ENCODE results near the gene GPI.
"Not testable (repeated sequence)": the region's sequence is repeated elsewhere in the genome, so short reads cannot be mapped to it uniquely, and the experiment has no call there.

Gene GPI

DNA sequence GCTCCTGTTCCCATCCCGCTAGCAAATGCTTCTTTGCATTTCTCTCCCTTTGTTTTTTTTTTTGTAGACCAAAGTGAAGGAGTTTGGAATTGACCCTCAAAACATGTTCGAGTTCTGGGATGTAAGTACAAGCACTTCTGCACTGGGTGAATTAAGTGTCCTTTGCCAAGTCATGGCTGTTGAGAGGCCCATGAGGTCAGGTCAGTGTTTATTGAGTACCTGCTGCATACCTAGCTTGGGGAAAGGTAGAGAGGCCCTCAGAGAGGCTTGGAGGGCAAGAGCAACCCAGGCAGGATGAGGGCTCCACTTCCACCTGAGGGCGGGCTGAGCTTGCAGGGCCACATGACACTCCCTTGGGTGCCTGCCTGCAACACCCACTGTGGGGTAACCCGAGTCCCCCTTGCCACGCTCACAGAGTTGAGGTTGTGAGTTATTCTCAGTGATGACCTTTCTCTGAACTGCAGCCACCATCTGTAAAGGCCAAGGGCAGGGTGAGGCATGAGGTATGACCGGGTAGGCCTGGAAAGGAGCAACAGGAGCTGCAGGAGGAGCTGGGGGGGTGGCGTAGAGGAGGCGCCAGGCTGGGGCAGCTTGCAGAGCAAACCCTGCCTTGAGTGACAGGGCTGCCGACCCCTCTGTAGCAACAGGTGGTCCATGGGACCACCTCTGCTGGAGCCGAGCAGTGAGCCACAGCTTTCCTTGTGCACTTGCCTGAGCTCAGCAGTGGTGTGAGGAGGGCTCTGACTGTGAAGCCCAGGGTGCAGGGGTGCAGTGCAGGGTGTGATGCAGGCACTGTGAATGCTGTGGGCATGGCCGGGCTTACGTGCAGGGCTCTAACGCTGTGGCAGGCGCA is 16.6 kb downstream of the GPI start:
- no peak for TF ChIP-seq POLR2AphosphoS5 (IDR thresholded peaks at IDR 0.05; ENCODE audit: borderline replicate concordance, low read depth, low read length)
- TF ChIP-seq EZH2 (IDR thresholded peaks at IDR 0.05): no peak
- TF ChIP-seq FOXP2 (optimal IDR thresholded peaks at IDR 0.05; ENCODE audit: control extremely low read depth, extremely low read length, insufficient read depth): no peak
- H3K4me3 ChIP-seq: no peak overlapping the region
- H3K9me3 ChIP-seq (ENCODE audit: low read depth, low read length): no peaks in the 10 kb centered on the region
- no peak for DNase-seq (ENCODE audit: low read depth, low spot score)
- H3K27ac ChIP-seq: no peak overlapping the region
- H3K9ac ChIP-seq (ENCODE audit: insufficient read length): no peak overlapping the region
- peaks cover 68% of the 10 kb centered on the region; the same call in 1 of the 2 replicates for H3K36me3 ChIP-seq (ENCODE audit: insufficient read depth, low read length)

- Histone ChIP-seq H3K4me3 (no peak overlapping the region), H3K36me3 (ENCODE audit: insufficient read depth, low read length) (peaks cover 69% of the 10 kb centered on the region; the same call in 1 of the 2 replicates), H3K9ac (ENCODE audit: insufficient read length) (no peak overlapping the region), H3K9me3 (ENCODE audit: low read depth, low read length) (no peaks in the 10 kb centered on the region), H3K27ac (no peak overlapping the region)
- TF ChIP-seq POLR2AphosphoS5 (IDR thresholded peaks at IDR 0.05; ENCODE audit: borderline replicate concordance, low read depth, low read length): no peak
- DNase-seq (ENCODE audit: low read depth, low spot score): no peak
These were observed 17.5 kb downstream of the GPI start for GRCh38 chr19:34382471-34382870.

DNA sequence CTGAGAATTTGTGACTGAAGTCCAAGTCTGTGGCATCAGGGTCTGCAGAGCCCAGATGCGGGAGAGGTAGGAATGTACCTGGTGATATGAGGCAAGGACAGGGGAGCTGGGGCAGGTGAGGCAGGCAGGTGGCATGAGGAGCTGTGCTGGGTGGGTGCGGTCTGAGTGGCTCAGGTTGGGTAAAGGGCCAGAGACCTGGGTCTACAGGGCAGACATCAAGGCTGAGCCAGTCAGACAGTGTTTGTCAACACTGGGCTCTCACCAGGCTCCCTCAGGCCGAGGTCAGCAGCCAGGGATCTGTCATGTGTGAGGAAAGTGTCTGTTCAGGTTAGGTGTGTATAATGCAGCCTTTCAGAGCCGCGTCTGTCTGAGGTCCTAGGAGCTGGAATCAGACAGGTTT is 18.6 kb downstream of the GPI start:
- H3K27ac ChIP-seq: no peak overlapping the region
- TF ChIP-seq POLR2AphosphoS5 (IDR thresholded peaks at IDR 0.05; ENCODE audit: borderline replicate concordance, low read depth, low read length): no peak
- no peak for TF ChIP-seq EZH2 (IDR thresholded peaks at IDR 0.05)
- TF ChIP-seq FOXP2 (optimal IDR thresholded peaks at IDR 0.05; ENCODE audit: control extremely low read depth, extremely low read length, insufficient read depth): no peak
- no peak overlapping the region for H3K9ac ChIP-seq (ENCODE audit: insufficient read length)
- H3K36me3 ChIP-seq (ENCODE audit: insufficient read depth, low read length): peaks cover 63% of the 10 kb centered on the region; the same call in 1 of the 2 replicates
- DNase-seq (ENCODE audit: low read depth, low spot score): no peak
- H3K4me3 ChIP-seq: no peak overlapping the region
- H3K9me3 ChIP-seq (ENCODE audit: low read depth, low read length): no peaks in the 10 kb centered on the region

DNA sequence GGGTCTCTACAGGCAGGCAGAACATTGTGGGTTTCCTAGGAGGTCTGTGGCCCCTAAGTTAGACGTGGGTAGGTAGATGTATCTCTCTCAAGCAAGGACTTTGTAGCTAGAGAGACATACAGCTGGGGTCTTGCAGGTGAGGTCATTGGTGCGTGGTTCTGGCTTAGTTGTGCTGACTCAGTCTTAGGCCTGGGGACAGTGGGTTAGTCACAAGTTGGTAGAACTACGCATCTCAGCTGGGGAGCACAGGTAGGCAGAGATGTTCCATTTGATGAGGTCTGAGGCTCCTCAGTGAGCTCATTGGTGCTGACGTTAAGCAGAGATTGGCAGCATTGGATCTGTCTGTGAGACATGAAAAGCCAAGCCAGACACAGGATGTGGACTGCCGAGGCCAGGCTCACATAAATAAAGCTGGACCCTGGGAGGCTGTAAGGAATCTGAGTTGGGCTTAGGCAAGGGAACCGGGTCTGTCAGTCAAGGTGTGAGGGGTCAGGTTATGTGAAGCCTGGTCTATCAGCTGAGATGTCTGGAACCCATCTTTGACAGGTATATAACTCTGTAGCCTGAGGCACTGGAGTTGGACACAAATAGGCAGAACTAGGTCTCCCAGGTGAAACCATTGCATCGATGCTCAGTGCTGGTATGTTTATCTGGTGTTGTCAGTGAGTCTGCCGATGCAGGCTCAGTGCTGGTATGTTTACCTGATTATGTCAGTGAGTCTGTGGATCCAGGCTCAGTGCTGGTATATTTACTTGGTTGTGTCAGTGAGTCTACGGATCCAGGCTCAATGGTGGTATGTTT is 21.8 kb downstream of the GPI start:
- Histone ChIP-seq H3K27ac (no peak overlapping the region), H3K36me3 (ENCODE audit: insufficient read depth, low read length) (peaks cover 57% of the 10 kb centered on the region), H3K9ac (ENCODE audit: insufficient read length) (no peak overlapping the region), H3K9me3 (ENCODE audit: low read depth, low read length) (no peaks in the 10 kb centered on the region), H3K4me3 (no peak overlapping the region)
- TF ChIP-seq EZH2 (IDR thresholded peaks at IDR 0.05): no peak
- no peak for TF ChIP-seq FOXP2 (optimal IDR thresholded peaks at IDR 0.05; ENCODE audit: control extremely low read depth, extremely low read length, insufficient read depth)
- TF ChIP-seq POLR2AphosphoS5 (IDR thresholded peaks at IDR 0.05; ENCODE audit: borderline replicate concordance, low read depth, low read length): no peak
- DNase-seq (ENCODE audit: low read depth, low spot score): no peak

DNA sequence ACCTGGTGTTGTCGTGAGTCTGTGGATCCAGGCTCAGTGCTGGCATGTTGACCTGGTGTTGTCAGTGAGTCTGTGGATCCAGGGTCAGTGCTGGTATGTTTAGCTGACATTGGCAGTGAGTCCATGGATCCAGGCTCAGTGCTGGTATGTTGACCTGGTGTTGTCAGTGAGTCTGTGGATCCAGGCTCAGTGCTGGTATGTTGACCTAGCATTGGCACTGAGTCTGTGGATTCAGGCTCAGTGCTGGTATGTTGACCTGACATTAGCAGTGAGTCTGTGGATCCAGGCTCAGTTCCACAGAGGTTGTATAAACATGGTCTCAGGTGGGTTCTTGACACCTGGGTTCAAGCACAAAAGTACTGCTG is 22.4 kb downstream of the GPI start:
- H3K9ac ChIP-seq (ENCODE audit: insufficient read length): no peak overlapping the region
- no peak overlapping the region for H3K27ac ChIP-seq
- DNase-seq (ENCODE audit: low read depth, low spot score): no peak
- peaks cover 58% of the 10 kb centered on the region for H3K36me3 ChIP-seq (ENCODE audit: insufficient read depth, low read length)
- TF ChIP-seq EZH2 (IDR thresholded peaks at IDR 0.05) (no peak), FOXP2 (optimal IDR thresholded peaks at IDR 0.05; ENCODE audit: control extremely low read depth, extremely low read length, insufficient read depth) (no peak), POLR2AphosphoS5 (IDR thresholded peaks at IDR 0.05; ENCODE audit: borderline replicate concordance, low read depth, low read length) (no peak)
- no peaks in the 10 kb centered on the region for H3K9me3 ChIP-seq (ENCODE audit: low read depth, low read length)
- H3K4me3 ChIP-seq: no peak overlapping the region

DNA sequence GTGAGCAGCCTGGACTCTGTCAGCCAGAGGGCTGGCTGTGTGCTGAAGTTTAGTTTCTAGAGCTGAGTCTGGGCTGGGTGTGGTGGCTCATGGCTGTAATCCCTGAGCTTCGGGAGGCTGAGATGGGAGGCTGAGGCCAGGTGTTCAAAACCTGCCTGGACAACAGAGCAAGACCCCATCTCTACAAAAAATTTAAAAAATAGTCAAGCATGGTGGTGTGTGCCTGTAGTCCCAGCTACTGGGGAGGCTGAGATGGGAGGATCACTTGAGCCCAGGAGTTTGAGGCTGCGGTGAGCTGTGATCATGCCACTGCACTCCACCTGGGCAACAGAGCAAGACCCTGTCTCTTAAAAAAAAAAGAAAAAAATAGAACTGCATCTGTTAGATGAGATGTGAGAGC is 23.7 kb downstream of the GPI start:
- peaks cover 52% of the 10 kb centered on the region for H3K36me3 ChIP-seq (ENCODE audit: insufficient read depth, low read length)
- not testable (repeated sequence) for H3K9me3 ChIP-seq (ENCODE audit: low read depth, low read length); DNase-seq (ENCODE audit: low read depth, low spot score); H3K4me3 ChIP-seq; H3K9ac ChIP-seq (ENCODE audit: insufficient read length); H3K27ac ChIP-seq

GRCh38 chr19:34391813-34392212 is 26.8 kb downstream of the GPI start:
- no peak overlapping the region for H3K27ac ChIP-seq
- H3K4me3 ChIP-seq: no peak overlapping the region
- H3K9ac ChIP-seq (ENCODE audit: insufficient read length): no peak overlapping the region
- H3K9me3 ChIP-seq (ENCODE audit: low read depth, low read length): no peaks in the 10 kb centered on the region
- DNase-seq (ENCODE audit: low read depth, low spot score): no peak
- TF ChIP-seq EZH2 (IDR thresholded peaks at IDR 0.05) (no peak), POLR2AphosphoS5 (IDR thresholded peaks at IDR 0.05; ENCODE audit: borderline replicate concordance, low read depth, low read length) (no peak), FOXP2 (optimal IDR thresholded peaks at IDR 0.05; ENCODE audit: control extremely low read depth, extremely low read length, insufficient read depth) (no peak)
- H3K36me3 ChIP-seq (ENCODE audit: insufficient read depth, low read length): peaks cover 45% of the 10 kb centered on the region

GRCh38 chr19:34393031-34393430 is 28.0 kb downstream of the GPI start:
- H3K36me3 ChIP-seq (ENCODE audit: insufficient read depth, low read length): peaks cover 49% of the 10 kb centered on the region
- no peak overlapping the region for H3K4me3 ChIP-seq
- no peak overlapping the region for H3K27ac ChIP-seq
- H3K9ac ChIP-seq (ENCODE audit: insufficient read length): no peak overlapping the region
- TF ChIP-seq POLR2AphosphoS5 (IDR thresholded peaks at IDR 0.05; ENCODE audit: borderline replicate concordance, low read depth, low read length) (no peak), FOXP2 (optimal IDR thresholded peaks at IDR 0.05; ENCODE audit: control extremely low read depth, extremely low read length, insufficient read depth) (no peak), EZH2 (IDR thresholded peaks at IDR 0.05) (no peak)
- no peak for DNase-seq (ENCODE audit: low read depth, low spot score)
- no peaks in the 10 kb centered on the region for H3K9me3 ChIP-seq (ENCODE audit: low read depth, low read length)
